HFF-Myc (cell line): ENCODE measurements around the gene BATF2.

ENCODE experiments used
- DNase-seq: peaks from one replicate; pipeline ENCODE4 v3.0.0-alpha.2; 2011; ENCODE audit warnings: low read depth; ENCODE audit errors: extremely low read depth
- H3K4me3 ChIP-seq: replicated peaks from 2 replicates; pipeline ENCODE4 v1.5.1; 2011; ENCODE audit warnings: low read depth, mild to moderate bottlenecking, control low read depth, low read length
- CTCF ChIP-seq: IDR thresholded peaks from 2 replicates; pipeline ENCODE4 v1.5.1; 2012; ENCODE audit warnings: mild to moderate bottlenecking, low read depth, low read length, control low read depth; ENCODE audit errors: missing control alignments

Gene BATF2

GRCh38 chr11:65040520-65040846 is 43.7 kb upstream of the BATF2 start:
- no peak for DNase-seq
- peak overlapping the region; percentile 69 for H3K4me3 ChIP-seq
- no peak for TF ChIP-seq CTCF

- DNase-seq: no peak
- no peak for TF ChIP-seq CTCF
- H3K4me3 ChIP-seq: no peak overlapping the region
Measured at GRCh38 chr11:65036931-65037330, 40.2 kb upstream of the BATF2 start.

- H3K4me3 ChIP-seq: no peak overlapping the region
- TF ChIP-seq CTCF: no peak
- no peak for DNase-seq
Measured at GRCh38 chr11:65035579-65035978, 38.8 kb upstream of the BATF2 start.

GRCh38 chr11:65034423-65034822 is 37.7 kb upstream of the BATF2 start:
- TF ChIP-seq CTCF: no peak
- no peak for DNase-seq
- no peak overlapping the region for H3K4me3 ChIP-seq

GRCh38 chr11:65032216-65032615 is 35.4 kb upstream of the BATF2 start:
- no peak for TF ChIP-seq CTCF
- H3K4me3 ChIP-seq: no peak overlapping the region
- DNase-seq: no peak

- DNase-seq: peak; percentile 87
- peak; percentile 55 for TF ChIP-seq CTCF
- H3K4me3 ChIP-seq: peak within 1 kb of the TSS; percentile 53
Measured at GRCh38 chr11:65027213-65028067, 30.7 kb upstream of the BATF2 start, which contains the start of gene SNX15. Gene SNX15 (plus strand): TSS chr11:65027439. CDS start chr11:65027538, 99 bp downstream.
